ENCODE data around the gene ETV6. TPM values are rescaled to one million over a fixed set of nuclear protein-coding genes. Genes with fewer than 3 reads are reported as not detected.

The ETV6 gene
- total RNA-seq, 2 experiments from 2014 or later: 17.1 to 19.3 TPM

- no peak overlapping the region for H2AFZ ChIP-seq (ENCODE audit: low read length)
- no peak for DNase-seq (ENCODE audit: low spot score)
- no peaks in the 10 kb centered on the region; the same call in 1 of the 2 replicates for H4K20me1 ChIP-seq (ENCODE audit: insufficient read depth, low read length)
- ChIA-PET CTCF (ENCODE audit: unreplicated experiment) (no interaction called here), POLR2A (no interaction called here)
- no peaks in the 10 kb centered on the region for H3K9me2 ChIP-seq (ENCODE audit: insufficient read depth, low read length)
- H3K4me2 ChIP-seq (ENCODE audit: low read length): no peak overlapping the region
- no peaks in the 10 kb centered on the region for H3K36me3 ChIP-seq (ENCODE audit: insufficient read depth, low read length)
- H3K9me3 ChIP-seq (ENCODE audit: low read length): no peaks in the 10 kb centered on the region
- intact Hi-C loops (cut with micrococcal nuclease; ENCODE audit: unreplicated experiment): no loop called here
- no peak overlapping the region for H3K27ac ChIP-seq (ENCODE audit: low read depth, low read length, poor library complexity, severe bottlenecking)
- no peaks in the 10 kb centered on the region for H3K79me2 ChIP-seq (ENCODE audit: insufficient read depth, low read depth, low read length)
- no peak overlapping the region for H3K4me3 ChIP-seq (ENCODE audit: low read depth, low read length, poor library complexity, severe bottlenecking)
- TF ChIP-seq EZH2phosphoT487 (IDR thresholded peaks at IDR 0.05; ENCODE audit: borderline replicate concordance, low read depth, low read length): no peak
- TF ChIP-seq, protein P1, sequence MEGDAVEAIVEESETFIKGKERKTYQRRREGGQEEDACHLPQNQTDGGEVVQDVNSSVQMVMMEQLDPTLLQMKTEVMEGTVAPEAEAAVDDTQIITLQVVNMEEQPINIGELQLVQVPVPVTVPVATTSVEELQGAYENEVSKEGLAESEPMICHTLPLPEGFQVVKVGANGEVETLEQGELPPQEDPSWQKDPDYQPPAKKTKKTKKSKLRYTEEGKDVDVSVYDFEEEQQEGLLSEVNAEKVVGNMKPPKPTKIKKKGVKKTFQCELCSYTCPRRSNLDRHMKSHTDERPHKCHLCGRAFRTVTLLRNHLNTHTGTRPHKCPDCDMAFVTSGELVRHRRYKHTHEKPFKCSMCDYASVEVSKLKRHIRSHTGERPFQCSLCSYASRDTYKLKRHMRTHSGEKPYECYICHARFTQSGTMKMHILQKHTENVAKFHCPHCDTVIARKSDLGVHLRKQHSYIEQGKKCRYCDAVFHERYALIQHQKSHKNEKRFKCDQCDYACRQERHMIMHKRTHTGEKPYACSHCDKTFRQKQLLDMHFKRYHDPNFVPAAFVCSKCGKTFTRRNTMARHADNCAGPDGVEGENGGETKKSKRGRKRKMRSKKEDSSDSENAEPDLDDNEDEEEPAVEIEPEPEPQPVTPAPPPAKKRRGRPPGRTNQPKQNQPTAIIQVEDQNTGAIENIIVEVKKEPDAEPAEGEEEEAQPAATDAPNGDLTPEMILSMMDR (conservative IDR thresholded peaks at IDR 0.05; ENCODE audit: low read length): no peak
- no TSS peak for BruUV-seq (replicated peaks)
- H3K4me1 ChIP-seq (ENCODE audit: insufficient read depth, low read length, poor library complexity, severe bottlenecking): no peaks in the 10 kb centered on the region
Measured at GRCh38 chr12:11706509-11707379, 57.3 kb downstream of the ETV6 start.

GRCh38 chr12:11707535-11707934, 58.1 kb downstream of the ETV6 start:
- H3K4me2 ChIP-seq (ENCODE audit: low read length): no peak overlapping the region
- H3K27ac ChIP-seq (ENCODE audit: low read depth, low read length, poor library complexity, severe bottlenecking): no peak overlapping the region
- peaks cover 6% of the 10 kb centered on the region; the same call in 1 of the 2 replicates for H3K36me3 ChIP-seq (ENCODE audit: insufficient read depth, low read length)
- no peaks in the 10 kb centered on the region for H3K9me2 ChIP-seq (ENCODE audit: insufficient read depth, low read length)
- no peaks in the 10 kb centered on the region for H3K4me1 ChIP-seq (ENCODE audit: insufficient read depth, low read length, poor library complexity, severe bottlenecking)
- ChIA-PET POLR2A (no interaction called here), CTCF (ENCODE audit: unreplicated experiment) (no interaction called here)
- intact Hi-C loops (cut with micrococcal nuclease; ENCODE audit: unreplicated experiment): no loop called here
- no TSS peak for BruUV-seq (replicated peaks)
- no peak overlapping the region for H3K4me3 ChIP-seq (ENCODE audit: low read depth, low read length, poor library complexity, severe bottlenecking)
- no peaks in the 10 kb centered on the region; the same call in 1 of the 2 replicates for H4K20me1 ChIP-seq (ENCODE audit: insufficient read depth, low read length)
- H3K9me3 ChIP-seq (ENCODE audit: low read length): no peaks in the 10 kb centered on the region
- no peaks in the 10 kb centered on the region for H3K79me2 ChIP-seq (ENCODE audit: insufficient read depth, low read depth, low read length)
- H2AFZ ChIP-seq (ENCODE audit: low read length): no peak overlapping the region
- DNase-seq (ENCODE audit: low spot score): no peak
- TF ChIP-seq, protein P1 (conservative IDR thresholded peaks at IDR 0.05; ENCODE audit: low read length): no peak
- no peak for TF ChIP-seq EZH2phosphoT487 (IDR thresholded peaks at IDR 0.05; ENCODE audit: borderline replicate concordance, low read depth, low read length)

DNA sequence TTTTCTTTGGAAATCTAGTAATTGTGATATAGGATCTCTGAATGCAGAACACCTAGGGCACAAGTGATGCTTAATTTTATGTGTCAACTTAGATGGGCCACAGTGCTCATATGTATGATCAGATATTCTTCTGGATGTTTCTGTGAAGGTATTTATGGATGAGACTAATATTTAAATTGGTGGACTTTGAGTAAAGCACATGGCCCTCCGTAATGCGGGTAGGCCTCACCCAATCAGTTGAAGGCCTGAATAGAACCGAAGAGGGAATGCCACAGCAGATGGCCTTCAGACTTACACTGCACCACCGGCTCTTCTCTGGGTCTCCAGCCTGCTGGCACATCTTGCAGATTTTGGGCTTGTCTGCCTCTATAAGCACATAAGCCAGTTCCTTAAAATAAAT, 60.0 kb downstream of the ETV6 start:
- ChIA-PET POLR2A (no interaction called here), CTCF (ENCODE audit: unreplicated experiment) (no interaction called here)
- H4K20me1 ChIP-seq (ENCODE audit: insufficient read depth, low read length): no peaks in the 10 kb centered on the region; the same call in 1 of the 2 replicates
- H3K4me1 ChIP-seq (ENCODE audit: insufficient read depth, low read length, poor library complexity, severe bottlenecking): peaks cover 3% of the 10 kb centered on the region
- peaks cover 6% of the 10 kb centered on the region; the same call in 1 of the 2 replicates for H3K36me3 ChIP-seq (ENCODE audit: insufficient read depth, low read length)
- H3K4me2 ChIP-seq (ENCODE audit: low read length): no peak overlapping the region
- DNase-seq (ENCODE audit: low spot score): no peak
- H3K4me3 ChIP-seq (ENCODE audit: low read depth, low read length, poor library complexity, severe bottlenecking): no peak overlapping the region
- no peaks in the 10 kb centered on the region for H3K9me3 ChIP-seq (ENCODE audit: low read length)
- no peak overlapping the region for H2AFZ ChIP-seq (ENCODE audit: low read length)
- H3K79me2 ChIP-seq (ENCODE audit: insufficient read depth, low read depth, low read length): no peaks in the 10 kb centered on the region
- no peaks in the 10 kb centered on the region for H3K9me2 ChIP-seq (ENCODE audit: insufficient read depth, low read length)
- no TSS peak for BruUV-seq (replicated peaks)
- intact Hi-C loops (cut with micrococcal nuclease; ENCODE audit: unreplicated experiment): no loop called here
- H3K27ac ChIP-seq (ENCODE audit: low read depth, low read length, poor library complexity, severe bottlenecking): no peak overlapping the region
- TF ChIP-seq EZH2phosphoT487 (IDR thresholded peaks at IDR 0.05; ENCODE audit: borderline replicate concordance, low read depth, low read length): no peak
- TF ChIP-seq, protein P1 (conservative IDR thresholded peaks at IDR 0.05; ENCODE audit: low read length): no peak
